Subcutaneous abdominal adipose tissue (tissue), 5 donors: ENCODE results near the gene WWOX.

Experiments used
- H3K27ac ChIP-seq: one replicate; pipeline ENCODE4 v1.7.0; 2013; ENCODE audit warnings: low read depth, mild to moderate bottlenecking, inconsistent platforms, low read length, moderate library complexity
- H3K27me3 ChIP-seq, 5 donors: one replicate each; pipeline ENCODE4 v1.7.0; 2013; ENCODE audit warnings: low read length in 5 of 5, inconsistent platforms in 1 of 5; ENCODE audit not compliant: control insufficient read depth in 5 of 5, insufficient read depth in 4 of 5
- H3K36me3 ChIP-seq, 5 donors: one replicate each; pipeline ENCODE4 v1.7.0; 2013; ENCODE audit warnings: low read length in 5 of 5; ENCODE audit not compliant: control insufficient read depth in 5 of 5, insufficient read depth in 5 of 5
- H3K4me1 ChIP-seq, 5 donors: one replicate each; pipeline ENCODE4 v1.7.0; 2013; ENCODE audit warnings: low read length in 5 of 5, mild to moderate bottlenecking in 3 of 5, moderate library complexity in 1 of 5; ENCODE audit not compliant: control insufficient read depth in 5 of 5, insufficient read depth in 5 of 5
- H3K4me3 ChIP-seq, 5 donors: one replicate each; pipeline ENCODE4 v1.7.0; 2013; ENCODE audit warnings: low read length in 5 of 5, low read depth in 1 of 5
- H3K9ac ChIP-seq, 5 donors: one replicate each; pipeline ENCODE4 v1.7.0; 2013; ENCODE audit warnings: low read length in 5 of 5, mild to moderate bottlenecking in 4 of 5, moderate library complexity in 3 of 5
- H3K9me3 ChIP-seq, 5 donors: one replicate each; pipeline ENCODE4 v1.7.0; 2013; ENCODE audit warnings: low read length in 5 of 5; ENCODE audit not compliant: control insufficient read depth in 5 of 5
- donor health status: healthy.
- donor health status: healthy.
- donor health status: healthy.
- donor health status: healthy.
- donor health status: healthy.

Gene WWOX

DNA sequence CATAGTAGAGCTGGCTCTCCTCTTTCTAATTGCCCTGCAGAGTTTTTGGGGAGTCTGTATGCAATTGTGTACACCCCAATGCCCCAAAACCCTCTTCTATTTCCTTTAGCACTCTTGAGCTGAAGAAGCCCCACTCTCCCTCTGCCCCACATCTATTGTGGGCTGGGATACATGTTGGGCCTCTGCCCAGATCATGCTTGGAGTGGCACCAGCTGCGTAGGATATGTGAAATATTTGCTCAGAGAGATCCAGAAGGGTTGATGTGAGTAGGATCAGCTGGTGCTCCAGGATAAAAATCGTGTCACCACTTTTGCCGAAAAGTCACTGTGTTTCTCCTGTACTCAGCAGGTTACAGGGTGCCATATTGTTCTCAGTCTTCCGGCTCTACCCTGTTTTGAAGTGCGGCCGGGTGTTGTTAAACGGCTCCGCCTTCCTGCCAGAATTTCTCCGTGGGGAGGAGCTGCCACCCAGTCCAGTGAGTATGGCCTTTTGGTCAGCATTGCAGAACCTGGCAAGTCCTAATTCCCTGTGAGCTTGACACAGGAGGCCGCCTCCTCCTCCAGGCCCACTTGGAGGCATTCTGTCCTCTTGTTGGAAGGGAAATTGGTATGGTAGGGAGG, 664.5 kb downstream of the WWOX start:
- Histone ChIP-seq H3K27ac (peak overlapping the region; percentile 62), H3K36me3 (no peaks in the 10 kb centered on the region), H3K27me3 (no peaks in the 10 kb centered on the region), H3K4me1 (peaks cover 0 to 30% (median 14%) of the 10 kb centered on the region in 5 donors), H3K9ac (peak overlapping the region in 1 of 5 donors; percentile 3), H3K4me3 (peak overlapping the region in 3 of 5 donors; percentile 8 to 50 (median 15)), H3K9me3 (no peaks in the 10 kb centered on the region)

DNA sequence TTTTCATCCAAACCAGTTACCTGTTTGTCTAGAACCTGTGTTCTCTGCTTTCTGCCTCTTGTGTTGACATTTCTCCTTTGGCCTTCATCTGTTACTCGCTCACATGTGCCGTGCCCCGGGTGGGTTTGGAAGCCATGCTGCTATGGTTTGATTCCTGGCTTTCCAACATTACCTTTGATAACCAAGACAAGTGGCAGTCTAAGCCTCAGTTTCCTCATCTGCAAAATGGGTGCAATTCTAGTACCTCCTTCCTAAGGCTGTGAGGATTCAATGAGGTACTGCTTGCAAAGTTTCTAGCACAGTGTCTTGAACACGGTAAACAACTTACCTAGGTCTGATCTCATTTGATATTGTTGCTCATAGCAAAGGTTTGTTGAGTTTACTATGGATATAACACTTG, 665.0 kb downstream of the WWOX start:
- Histone ChIP-seq H3K36me3 (no peaks in the 10 kb centered on the region), H3K4me1 (peaks cover 0 to 29% (median 14%) of the 10 kb centered on the region in 5 donors), H3K27me3 (no peaks in the 10 kb centered on the region), H3K9me3 (no peaks in the 10 kb centered on the region), H3K9ac (no peak overlapping the region), H3K27ac (peak overlapping the region; percentile 62), H3K4me3 (peak overlapping the region in 2 of 5 donors; percentile 8 to 50)

DNA sequence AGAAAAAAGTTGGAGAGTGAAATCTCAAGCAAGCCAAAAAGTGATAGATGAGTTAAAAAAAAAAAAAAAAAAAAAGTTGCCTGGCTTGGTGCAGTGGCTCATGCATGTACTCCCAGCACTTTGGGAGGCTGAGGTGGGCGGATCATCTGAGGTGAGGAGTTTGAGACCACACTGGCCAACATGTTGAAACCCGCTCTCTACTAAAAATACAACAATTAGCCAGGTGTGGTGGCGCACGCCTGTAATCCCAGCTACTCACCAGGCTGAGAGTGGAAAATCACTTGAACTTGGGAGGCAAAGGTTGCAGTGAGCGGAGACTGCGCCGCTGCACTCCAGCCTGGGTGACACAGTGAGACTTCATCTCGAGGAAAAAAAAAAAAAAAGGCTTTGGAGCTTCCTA, 668.8 kb downstream of the WWOX start:
- peaks cover 1 to 29% (median 19%) of the 10 kb centered on the region in 5 donors for H3K4me1 ChIP-seq
- H3K4me3 ChIP-seq: no peak overlapping the region
- H3K27ac ChIP-seq: peak overlapping the region; percentile 70
- no peaks in the 10 kb centered on the region for H3K27me3 ChIP-seq
- no peaks in the 10 kb centered on the region for H3K9me3 ChIP-seq
- H3K36me3 ChIP-seq: no peaks in the 10 kb centered on the region
- H3K9ac ChIP-seq: peak overlapping the region in 1 of 5 donors; percentile 46

DNA sequence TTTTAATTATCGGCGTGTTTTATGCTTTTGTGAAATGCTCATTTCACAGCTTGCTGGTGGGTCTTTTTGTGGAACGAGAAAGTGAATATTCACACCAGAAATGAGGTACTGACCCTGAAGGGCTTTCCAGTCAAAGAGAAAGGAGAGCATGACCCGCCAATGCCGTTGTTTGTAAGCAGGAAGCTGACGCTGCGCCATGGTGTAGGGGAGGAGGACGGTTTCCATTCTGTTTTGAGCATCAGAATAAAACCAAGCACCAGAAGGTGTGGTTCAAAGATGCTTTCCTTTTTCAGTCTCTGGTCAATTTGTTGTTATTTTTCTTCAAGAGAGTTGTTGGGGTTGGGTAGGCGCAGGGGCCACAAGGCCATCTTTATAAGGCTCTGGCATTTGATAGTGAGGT, 669.3 kb downstream of the WWOX start:
- Histone ChIP-seq H3K27me3 (no peaks in the 10 kb centered on the region), H3K9me3 (no peaks in the 10 kb centered on the region), H3K4me1 (peaks cover 1 to 25% (median 15%) of the 10 kb centered on the region in 5 donors), H3K27ac (peak overlapping the region; percentile 70), H3K4me3 (no peak overlapping the region), H3K9ac (no peak overlapping the region), H3K36me3 (no peaks in the 10 kb centered on the region)

DNA sequence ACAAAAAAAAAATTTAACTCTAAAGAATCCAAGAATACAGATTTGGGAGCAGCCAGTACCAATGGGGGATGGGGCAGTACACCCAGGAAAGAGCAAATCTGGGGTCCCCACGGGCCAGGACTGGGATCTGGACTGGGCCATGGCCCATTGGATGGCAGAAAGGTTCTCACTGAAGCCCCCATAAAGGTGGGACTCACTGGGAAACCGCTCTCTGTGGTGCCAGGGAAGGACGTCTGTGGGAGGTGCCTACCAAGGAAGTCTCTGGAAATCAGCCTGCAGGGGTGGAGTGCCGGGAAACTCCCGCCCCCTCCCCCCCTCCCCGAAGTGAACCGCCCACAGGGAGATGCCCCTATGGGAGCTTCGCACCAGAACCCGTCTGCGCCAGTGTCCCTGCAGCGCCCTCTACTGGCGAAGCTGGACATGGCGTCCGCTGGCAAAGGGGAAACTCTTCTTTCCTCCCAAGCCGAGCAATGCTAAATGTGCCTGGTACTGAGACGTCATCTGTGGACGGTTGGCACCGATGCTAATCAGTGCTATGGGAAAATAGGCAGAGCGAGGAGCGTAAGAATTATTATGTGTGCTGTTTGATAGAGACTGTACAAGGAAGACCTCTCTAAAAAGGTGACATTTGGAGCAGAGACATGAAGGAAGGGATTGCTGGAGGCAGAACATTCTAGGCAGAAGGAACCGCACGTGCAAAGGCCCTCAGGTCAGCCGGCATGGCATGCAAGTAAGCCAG, 671.1 kb downstream of the WWOX start:
- Histone ChIP-seq H3K9me3 (no peaks in the 10 kb centered on the region), H3K36me3 (no peaks in the 10 kb centered on the region), H3K4me3 (peak overlapping the region in 1 of 5 donors; percentile 17), H3K27ac (peak overlapping the region; percentile 65), H3K27me3 (no peaks in the 10 kb centered on the region), H3K4me1 (peaks cover 1 to 15% (median 9%) of the 10 kb centered on the region in 5 donors), H3K9ac (no peak overlapping the region)

DNA sequence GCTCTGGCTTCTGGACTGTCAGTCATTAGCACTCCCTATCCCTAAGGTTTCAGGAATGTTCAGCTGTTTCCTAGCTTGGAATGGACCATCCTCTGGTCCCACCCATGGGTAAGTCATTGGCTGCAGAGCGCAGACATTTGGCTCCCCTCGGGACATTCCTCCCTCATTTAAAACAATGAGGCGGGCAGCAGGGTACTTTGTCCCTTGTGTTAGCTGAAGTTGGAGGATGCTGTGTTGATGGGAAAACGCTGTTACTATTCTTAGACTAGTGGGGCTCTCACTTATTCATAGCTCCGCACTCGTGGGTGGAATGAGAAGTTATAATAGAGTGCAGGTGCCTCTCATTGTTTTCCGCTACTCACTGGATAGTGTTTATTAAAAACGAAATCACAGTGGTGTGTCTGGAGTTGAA, 673.8 kb downstream of the WWOX start:
- no peaks in the 10 kb centered on the region for H3K36me3 ChIP-seq
- H3K4me1 ChIP-seq: peaks cover 1 to 16% (median 10%) of the 10 kb centered on the region in 5 donors
- no peak overlapping the region for H3K9ac ChIP-seq
- H3K4me3 ChIP-seq: no peak overlapping the region
- no peaks in the 10 kb centered on the region for H3K9me3 ChIP-seq
- H3K27me3 ChIP-seq: no peaks in the 10 kb centered on the region
- H3K27ac ChIP-seq: no peak overlapping the region

GRCh38 chr16:78773706-78774105, 674.3 kb downstream of the WWOX start:
- no peak overlapping the region for H3K4me3 ChIP-seq
- no peaks in the 10 kb centered on the region for H3K9me3 ChIP-seq
- H3K27ac ChIP-seq: no peak overlapping the region
- H3K4me1 ChIP-seq: peaks cover 1 to 16% (median 11%) of the 10 kb centered on the region in 5 donors
- H3K36me3 ChIP-seq: no peaks in the 10 kb centered on the region
- no peaks in the 10 kb centered on the region for H3K27me3 ChIP-seq
- no peak overlapping the region for H3K9ac ChIP-seq

GRCh38 chr16:78775161-78775561, 675.7 kb downstream of the WWOX start:
- H3K27ac ChIP-seq: no peak overlapping the region
- no peaks in the 10 kb centered on the region for H3K36me3 ChIP-seq
- H3K4me1 ChIP-seq: peaks cover 1 to 16% (median 11%) of the 10 kb centered on the region in 5 donors
- H3K9me3 ChIP-seq: no peaks in the 10 kb centered on the region
- no peaks in the 10 kb centered on the region for H3K27me3 ChIP-seq
- no peak overlapping the region for H3K9ac ChIP-seq
- H3K4me3 ChIP-seq: no peak overlapping the region

GRCh38 chr16:78778101-78779004, 678.9 kb downstream of the WWOX start:
- Histone ChIP-seq H3K36me3 (no peaks in the 10 kb centered on the region), H3K4me1 (peaks cover 0 to 9% (median 5%) of the 10 kb centered on the region in 5 donors), H3K9me3 (no peaks in the 10 kb centered on the region), H3K4me3 (peak overlapping the region in 2 of 5 donors; percentile 23 to 45), H3K9ac (no peak overlapping the region), H3K27ac (no peak overlapping the region), H3K27me3 (no peaks in the 10 kb centered on the region)
